GM21447 (cell line): ENCODE measurements around the gene SPEM3.
"Not testable (repeated sequence)": the region's sequence is repeated elsewhere in the genome, so short reads cannot be mapped to it uniquely, and the experiment has no call there.

Experiments used
- ATAC-seq: cut with Tn5 transposase; IDR thresholded peaks from one replicate; pipeline ENCODE4 v1.9.1; 2021; ENCODE audit not compliant: unreplicated experiment

SPEM3 gene

DNA sequence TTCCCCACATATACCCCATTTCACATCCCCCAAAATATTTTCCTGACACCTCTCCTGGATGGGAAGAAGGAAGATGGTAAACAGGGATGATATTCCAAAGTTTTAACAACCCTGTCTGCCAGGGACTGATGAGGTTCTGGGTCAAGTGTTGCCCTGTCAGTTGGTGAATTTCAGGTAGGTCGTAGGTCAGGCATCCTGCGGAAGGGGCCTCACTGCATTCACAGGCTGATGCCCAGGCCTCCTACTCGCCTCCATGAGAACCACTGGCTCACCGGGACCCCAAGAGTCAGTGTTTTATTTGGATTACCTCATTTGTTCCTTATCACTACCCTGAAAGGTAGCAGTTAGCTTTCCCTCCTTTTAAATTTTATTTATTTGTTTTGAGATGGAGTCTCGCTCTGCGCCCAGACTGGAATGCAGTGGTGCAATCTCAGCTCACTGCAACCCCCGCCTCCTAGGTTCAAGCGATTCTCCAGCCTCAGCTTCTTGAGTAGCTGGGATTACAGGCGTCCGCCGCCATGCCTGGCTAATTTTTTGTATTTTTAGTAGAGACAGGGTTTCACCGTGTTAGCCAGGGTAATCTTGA lies 40.2 kb downstream of the SPEM3 start:
- no peak for ATAC-seq

DNA sequence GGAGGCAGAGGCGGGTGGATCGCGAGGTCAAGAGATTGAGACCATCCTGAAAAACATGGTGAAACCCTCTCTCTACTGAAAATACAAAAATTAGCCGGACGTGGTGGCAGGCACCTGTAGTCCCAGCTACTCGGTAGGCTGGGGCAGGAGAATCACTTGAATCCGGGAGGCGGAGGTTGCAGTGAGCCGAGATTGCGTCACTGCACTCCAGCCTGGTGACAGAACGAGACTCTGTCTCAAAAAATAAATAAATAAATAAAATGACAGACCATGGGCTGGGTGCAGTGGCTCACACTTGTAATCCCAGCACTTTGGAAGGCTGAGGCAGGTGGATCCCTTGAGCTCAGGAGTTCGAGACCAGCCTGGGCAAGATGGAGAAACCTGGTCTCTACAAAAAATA lies 41.2 kb downstream of the SPEM3 start:
- ATAC-seq = not testable (repeated sequence)

DNA sequence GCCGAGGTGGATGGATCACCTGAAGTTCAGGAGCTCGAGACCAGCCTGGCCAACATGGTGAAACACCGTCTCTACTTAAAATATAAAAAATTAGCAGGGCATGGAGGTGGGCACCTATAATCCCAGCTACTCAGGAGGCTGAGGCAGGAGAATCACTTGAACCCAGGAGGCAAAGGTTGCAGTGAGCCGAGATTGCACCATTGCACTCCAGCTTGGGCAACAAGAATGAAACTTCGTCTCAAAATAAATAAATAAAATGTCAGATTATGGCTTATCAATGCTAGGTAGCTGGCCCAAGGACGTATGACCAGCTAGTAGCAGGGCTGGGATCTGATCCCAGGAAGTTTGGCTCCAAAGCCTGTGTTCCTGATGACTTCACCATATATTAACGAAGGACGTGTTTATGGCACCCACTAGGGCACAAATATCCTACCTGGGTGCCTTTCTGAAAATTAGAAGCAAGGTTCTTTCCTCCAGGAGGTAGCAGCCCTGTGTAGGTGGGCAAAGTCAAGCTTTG lies 41.9 kb downstream of the SPEM3 start:
- not testable (repeated sequence) for ATAC-seq

DNA sequence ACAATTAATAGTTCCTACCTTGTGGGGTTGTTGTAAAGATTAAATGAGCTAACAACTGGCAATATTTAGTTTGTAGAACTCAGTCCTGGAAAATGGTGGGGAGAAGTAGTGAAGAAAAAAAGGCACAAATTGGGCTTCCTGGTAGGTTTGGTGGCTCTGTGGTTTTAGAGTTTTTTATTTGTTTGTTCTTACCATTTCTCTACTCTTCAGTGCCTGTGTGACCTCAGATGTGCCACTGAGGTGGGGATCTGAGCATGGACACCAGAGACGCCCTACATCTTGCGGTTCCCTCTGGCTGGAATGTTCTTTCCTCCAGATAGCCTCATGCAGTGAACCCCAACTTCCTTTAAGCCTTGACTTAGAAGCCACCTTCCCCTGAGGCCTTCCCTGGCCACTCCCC lies 43.1 kb downstream of the SPEM3 start:
- no peak for ATAC-seq

DNA sequence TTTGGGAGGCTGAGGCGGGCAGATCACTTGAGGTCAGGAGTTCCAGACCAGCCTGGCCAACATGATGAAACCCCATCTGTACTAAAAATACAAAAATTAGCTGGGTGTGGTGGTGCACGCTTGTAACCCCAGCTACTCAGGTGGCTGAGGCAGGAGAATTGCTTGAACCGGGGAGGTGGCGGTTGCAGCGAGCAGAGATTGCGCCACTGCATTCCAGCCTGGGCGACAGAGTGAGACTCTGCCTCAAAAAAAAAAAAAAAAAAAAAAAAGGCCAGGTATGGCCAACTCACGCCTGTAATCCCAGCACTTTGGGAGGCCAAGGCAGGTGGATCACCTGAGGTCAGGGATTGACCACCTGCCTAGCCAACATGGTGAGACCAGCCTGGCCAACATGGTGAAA lies 46.1 kb downstream of the SPEM3 start:
- ATAC-seq = not testable (repeated sequence)

DNA sequence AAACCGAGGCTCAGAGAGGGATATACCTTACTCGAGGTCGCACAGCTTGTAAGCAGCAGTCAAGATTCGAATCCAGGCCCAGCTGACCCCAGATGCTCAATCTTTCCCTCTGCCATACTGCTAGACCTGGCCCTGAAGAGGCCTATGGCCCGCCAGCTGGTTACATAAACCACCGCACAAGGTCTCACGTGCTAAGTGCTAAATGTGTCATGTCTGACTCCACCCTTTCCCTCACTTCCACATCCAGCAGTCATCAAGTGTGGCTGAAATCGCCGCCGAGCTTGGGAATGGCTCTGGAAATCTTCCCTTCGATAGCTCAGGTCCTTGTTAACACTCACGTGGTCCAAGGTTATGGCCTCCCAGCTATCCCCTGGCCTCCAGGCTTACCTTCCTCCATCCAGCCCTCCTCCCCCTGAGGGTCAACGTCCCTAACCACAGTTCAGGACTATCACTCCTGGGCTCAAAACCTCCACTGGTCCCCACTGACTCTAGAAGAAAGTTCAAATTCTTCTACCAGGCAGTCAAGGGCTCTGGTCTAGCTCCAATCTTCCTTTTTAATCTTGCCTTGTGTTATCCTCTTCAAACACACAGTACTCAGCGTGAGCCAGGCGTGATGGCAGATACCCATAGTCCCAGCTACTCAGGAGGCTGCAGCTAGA lies 47.2 kb downstream of the SPEM3 start:
- ATAC-seq = no peak

DNA sequence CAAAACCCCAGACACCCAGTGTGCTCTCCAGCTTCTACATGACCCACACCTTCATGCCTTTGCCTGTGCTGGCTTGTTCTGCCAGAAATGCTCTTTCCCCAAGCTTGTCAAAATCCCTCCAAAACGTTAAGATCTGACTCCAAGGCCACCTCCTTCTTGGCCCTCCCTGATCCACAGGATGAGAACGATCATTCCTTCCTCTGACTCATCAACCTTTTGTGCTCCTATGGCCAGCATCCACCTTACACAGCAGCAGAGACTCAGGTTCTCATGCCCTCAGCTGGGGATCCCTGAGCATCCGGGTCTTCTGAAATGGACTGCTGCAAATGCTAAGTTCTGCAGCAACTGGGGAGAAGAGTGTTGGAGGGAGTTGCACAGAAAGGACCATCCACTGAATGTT lies 47.8 kb downstream of the SPEM3 start:
- ATAC-seq = no peak

DNA sequence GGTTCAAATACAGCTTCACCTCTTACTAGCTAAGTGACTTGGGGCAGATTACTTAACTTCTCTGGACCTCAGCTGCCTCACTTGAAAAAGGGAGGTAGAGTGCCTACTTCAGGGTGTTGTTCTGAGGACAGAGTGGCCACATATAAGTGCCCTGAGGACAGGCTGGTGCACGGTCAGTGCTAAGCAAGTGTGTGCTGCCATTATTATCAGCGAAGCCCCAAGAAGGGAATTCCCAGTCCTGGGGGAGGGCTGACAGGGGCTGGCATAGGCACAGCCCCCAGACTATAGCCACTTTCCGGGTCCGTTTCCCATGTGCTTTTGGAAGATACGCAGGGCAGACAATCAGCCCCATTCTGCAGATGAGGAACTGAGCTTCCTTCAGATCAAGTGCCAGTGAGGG lies 48.3 kb downstream of the SPEM3 start:
- ATAC-seq = no peak

DNA sequence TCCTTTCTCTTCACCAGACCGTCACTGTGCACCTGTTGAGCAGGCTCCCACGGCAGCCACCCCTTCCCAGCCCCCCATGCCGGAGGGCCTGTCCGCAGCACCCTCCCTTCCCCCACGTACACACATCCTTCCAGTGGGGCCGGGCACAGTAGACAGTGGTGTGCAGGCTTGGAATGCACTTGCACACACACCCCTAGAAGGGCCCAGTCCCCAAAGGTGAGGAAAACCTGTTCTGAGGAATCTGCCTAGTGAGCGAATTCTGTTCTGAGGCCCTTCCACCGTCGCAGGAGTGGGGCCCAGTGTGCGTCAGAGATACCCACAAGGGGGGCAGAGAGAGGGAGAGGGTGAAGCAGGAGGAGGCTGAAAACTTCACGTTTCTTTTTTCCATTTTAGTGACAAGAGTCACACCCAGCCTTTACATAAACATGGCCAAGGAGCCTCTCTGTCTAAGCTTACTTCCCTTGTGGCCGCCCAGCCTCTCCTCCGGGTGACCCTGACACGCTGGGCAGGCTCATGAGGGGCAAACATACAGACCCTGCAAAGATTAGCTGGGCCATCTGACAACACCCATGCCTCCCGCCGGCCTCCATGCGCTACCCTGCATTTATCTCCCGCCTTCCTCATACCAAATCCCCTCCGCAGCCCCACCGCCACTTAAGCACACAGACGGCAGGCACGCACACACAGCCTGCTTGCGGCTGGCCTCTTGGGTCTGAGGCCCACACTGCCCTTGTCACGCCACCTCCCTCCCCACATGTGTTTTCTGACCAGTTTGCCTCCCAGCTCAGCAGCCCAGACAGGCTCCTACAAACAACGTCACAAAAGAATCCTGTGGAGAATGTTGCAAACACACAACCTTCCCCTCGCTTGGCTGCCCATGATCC lies 49.0 kb downstream of the SPEM3 start:
- no peak for ATAC-seq

DNA sequence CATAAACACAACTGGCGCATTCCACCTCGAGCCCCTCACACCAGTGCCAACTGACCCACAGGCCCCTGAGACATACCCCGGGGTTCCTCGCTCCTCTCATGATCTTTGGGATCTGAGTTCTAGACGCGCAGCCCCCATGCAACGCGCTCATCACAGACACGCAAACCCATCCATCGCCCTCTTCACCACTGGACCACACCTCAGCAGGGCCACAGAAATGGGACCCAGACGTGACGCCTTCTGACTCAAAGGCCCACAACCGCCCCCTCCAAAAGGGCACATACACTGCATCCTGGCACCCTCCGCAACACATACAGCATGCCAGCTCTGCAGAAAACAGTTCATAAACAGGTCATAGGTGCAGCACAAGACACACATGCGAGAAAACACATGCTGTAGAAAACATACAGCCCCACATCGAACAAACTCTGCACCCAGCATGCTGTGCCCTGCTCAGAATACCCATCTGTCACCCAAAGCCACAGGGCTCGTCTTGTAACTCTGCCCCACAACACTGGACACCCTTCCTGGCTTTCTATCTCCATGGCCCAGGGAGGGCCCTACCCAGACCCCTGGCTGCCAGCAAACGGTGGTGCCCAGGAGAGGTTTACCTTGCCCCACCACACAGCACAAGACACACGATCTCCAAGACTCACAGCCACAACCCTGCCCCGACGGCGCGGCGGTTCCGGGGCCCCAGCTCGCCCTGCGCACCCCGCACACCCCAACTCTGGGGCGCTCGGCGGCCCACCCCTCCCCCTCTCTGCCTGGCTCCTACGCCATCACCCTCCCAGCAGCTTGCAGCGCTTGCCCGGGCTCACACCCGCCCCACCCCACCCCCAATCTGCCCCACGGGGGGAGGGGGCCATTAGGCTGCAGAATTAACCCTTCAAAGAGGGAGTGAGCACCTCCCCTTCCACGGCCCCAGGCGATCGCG lies 49.9 kb downstream of the SPEM3 start:
- ATAC-seq = no peak

DNA sequence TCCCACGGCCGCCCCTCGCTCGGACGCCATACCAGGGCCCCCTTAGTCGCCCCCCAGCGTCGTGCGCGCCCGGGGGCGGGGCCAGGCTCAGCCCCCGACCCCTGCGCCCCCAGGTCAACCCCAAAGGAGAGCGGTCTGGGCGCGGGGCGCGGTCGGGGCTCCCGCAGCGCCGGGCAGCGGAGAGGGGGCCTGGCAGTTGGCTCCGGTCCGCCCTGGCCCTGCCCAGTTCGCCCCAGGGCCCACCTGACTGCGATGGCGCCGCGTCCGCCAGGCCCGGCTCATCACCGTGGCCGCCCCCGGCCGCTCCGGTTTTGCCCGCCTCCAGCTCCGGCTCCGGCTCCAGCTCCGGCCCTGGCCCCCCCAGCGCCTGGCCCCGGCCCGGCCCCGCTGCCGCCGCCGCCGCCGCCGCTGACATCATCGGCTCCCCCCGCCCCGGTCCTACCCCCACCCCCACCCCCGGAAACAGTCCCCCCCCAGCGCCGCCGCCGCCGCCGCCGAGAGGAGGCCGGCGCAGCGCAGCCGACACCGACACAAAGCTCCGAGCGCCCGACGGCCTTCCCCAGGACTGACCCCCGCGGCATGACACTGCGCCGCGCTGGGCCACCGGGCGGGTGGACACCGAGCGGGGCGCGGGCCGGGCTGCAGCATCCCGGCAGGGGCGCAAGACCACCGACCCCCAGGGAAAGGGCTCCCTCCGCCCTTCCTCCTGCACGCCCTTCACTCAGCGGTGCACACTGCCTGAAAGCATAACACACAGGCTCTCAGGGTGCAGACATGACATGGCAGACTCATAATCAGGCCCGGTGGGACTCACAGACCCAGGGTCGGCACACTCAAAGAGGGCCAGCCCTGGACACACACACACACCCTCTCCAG lies 50.8 kb downstream of the SPEM3 start, which contains the start of gene ZBTB4:
Gene ZBTB4 (minus strand): TSS at position 419 of the 876 bp plus-strand sequence. CDS start 12,830 bp downstream, outside the sequence.
- ATAC-seq = no peak

DNA sequence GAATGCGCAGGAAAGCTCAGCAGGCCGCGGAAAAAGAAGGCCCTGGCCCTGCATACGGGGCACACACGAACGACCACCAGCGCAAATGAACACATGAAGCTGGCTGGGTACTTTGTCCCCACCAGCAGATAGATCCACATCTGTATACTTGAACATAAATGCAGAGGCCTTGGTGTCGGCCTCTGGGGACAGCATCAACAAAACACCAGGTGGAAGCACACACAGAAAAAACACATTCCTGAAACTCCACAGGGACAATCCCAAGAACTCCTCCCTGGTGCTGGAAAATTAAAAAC lies 51.4 kb downstream of the SPEM3 start:
- no peak for ATAC-seq

DNA sequence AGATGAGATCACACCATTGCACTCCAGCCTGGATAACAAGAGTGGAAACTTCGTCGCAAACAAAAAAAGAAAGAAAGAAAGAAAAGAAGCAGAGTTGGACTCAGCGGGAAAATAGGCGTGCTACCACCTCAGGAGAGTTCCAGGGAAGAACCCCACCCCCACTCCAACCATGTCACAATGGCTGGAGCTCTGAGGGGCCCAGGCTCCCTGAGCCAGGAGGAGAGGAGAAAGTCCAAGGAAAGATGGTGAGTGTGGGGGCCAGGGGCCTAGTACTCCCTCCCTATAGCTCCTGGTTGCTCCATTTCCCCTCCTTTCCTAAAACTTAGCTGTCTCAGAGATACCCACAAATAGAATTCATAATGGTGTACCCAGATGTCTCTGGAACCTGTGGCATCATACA lies 52.6 kb downstream of the SPEM3 start, which contains the start of gene SLC35G6:
Gene SLC35G6 (plus strand): TSS at position 172 of the 400 bp plus-strand sequence. CDS start 71 bp downstream, at position 243.
- ATAC-seq = not testable (repeated sequence)

DNA sequence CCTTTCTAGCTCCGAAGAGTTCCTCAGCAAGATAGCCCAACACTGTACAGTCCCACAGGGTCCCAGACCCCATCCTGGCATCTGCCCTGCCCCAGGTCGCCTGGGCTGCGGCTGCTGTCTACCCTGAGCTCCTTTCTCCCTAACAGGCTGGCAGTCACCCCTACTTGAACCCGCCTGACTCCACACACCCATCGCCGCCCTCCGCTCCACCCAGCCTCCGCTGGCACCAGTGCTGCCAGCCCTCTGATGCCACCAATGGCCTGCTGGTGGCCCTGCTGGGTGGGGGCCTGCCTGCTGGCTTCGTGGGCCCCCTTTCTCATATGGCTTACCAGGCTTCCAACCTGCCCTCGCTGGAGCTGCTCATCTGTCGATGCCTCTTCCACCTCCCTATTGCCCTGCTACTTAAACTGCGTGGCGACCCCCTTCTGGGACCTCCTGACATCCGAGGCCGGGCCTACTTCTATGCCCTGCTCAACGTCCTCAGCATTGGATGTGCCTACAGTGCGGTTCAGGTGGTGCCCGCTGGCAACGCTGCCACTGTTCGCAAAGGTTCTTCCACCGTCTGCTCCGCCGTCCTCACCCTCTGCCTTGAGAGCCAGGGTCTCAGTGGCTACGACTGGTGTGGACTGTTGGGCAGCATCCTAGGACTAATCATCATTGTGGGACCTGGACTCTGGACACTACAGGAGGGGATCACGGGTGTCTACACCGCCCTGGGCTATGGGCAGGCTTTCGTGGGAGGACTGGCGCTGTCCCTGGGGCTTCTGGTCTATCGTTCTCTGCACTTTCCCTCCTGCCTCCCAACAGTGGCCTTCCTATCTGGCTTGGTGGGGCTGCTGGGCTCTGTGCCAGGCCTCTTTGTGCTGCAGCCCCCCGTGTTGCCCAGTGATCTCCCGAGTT lies 53.4 kb downstream of the SPEM3 start:
- not testable (repeated sequence) for ATAC-seq
